HG02678 (cell line): ENCODE results near the gene METRNL.
"Not testable (repeated sequence)": the region's sequence is repeated elsewhere in the genome, so short reads cannot be mapped to it uniquely, and the experiment has no call there.

Experiments
- ATAC-seq: cut with Tn5 transposase; IDR thresholded peaks from one replicate; pipeline ENCODE4 v1.9.1; 2021; ENCODE audit warnings: mild to moderate bottlenecking, moderate library complexity; ENCODE audit not compliant: unreplicated experiment

METRNL gene

DNA sequence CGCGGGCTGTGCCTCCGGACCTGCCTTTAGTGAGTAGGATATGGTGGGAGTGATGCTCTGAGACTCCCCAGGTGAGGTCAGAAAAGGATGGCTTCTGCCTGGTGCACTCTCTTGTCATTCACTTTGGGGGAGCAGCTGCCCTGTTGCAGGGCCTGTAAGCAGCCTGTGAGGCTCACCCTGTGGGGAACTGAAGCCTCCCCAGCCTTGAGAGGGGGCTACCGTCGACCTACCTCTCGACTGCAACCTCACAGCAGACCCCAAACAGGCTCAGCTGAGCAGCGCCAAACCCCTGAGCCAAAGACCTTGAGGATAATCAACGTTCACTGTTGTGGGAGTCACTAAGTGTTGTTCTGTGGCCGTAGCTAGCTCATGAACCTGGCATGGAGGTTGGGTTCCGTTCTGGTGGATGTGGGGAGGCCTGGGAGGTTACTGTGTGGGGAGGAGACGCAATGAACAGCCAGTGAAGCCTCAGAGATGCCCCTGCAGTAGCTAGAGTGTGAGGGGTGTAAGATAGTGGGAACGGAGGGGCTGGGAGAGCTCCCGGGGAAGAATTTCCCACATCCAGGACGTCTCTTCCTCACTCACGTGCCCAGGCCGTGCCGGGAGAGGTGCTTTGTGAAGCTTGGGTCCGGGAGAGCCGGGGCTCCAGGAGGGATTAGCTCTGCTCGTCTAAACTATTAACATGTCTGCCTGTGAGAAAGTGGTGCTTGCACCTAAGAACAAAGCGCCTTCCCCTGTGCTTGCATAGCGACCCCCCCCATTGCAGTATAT lies 38.8 kb downstream of the METRNL start:
- ATAC-seq: no peak

DNA sequence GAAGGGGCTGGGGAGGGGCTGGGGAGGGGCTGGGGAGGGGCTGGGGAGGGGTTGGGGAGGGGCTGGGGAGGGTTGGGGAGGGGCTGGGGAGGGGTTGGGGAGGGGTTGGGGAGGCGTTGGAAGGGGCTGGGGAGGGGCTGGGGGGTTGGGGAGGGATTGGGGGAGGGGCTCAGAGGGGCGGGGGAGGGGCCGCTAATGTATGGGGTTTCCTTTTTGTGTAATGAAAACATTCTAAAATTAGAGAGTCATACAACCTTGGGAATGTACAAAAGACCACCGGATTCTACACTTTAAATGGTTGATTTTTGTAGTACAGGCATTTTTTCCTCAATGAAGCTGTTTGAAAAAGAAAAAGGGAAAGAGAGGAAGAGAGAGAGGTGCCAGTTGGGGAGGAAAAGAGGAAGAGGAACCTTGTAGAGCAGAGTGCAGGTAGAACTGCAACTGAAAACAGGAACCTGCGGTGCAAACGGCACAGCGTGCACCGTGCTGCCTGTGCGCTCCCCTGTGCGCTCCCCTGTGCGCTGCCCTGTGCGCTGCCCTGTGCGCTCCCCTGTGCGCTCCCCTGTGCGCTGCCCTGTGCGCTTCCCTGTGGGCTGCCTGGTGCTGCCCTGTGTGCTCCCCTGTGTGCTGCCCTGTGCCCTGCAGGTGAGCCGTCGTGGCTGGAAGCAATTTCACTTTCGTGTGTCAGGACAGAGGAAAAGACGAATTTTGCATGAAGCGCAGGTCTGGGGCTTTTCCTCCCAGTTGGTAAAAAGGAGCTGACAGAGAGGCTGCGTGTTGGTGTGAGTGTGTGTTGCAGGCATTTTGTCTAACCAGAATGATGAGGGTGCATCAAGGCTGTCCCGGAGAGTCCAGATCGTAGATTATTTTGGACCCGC lies 40.8 kb downstream of the METRNL start:
- peak; percentile 74 for ATAC-seq

DNA sequence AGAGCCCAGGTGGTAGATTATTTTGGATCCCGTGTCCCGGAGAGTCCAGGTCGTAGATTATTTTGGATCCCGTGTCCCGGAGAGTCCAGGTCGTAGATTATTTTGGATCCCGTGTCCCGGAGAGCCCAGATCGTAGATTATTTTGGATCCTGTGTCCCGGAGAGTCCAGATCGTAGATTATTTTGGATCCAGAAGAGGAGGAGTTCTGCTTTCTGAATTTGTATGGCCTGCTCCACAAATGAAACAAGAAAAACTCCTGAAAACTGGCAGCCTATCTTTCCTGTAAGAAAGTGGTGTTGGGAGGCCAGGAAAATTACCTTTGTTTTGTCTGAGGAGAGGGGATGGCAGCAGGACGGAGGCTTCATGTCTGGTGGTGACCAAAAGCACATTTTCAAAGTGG lies 42.1 kb downstream of the METRNL start:
- ATAC-seq: not testable (repeated sequence)

DNA sequence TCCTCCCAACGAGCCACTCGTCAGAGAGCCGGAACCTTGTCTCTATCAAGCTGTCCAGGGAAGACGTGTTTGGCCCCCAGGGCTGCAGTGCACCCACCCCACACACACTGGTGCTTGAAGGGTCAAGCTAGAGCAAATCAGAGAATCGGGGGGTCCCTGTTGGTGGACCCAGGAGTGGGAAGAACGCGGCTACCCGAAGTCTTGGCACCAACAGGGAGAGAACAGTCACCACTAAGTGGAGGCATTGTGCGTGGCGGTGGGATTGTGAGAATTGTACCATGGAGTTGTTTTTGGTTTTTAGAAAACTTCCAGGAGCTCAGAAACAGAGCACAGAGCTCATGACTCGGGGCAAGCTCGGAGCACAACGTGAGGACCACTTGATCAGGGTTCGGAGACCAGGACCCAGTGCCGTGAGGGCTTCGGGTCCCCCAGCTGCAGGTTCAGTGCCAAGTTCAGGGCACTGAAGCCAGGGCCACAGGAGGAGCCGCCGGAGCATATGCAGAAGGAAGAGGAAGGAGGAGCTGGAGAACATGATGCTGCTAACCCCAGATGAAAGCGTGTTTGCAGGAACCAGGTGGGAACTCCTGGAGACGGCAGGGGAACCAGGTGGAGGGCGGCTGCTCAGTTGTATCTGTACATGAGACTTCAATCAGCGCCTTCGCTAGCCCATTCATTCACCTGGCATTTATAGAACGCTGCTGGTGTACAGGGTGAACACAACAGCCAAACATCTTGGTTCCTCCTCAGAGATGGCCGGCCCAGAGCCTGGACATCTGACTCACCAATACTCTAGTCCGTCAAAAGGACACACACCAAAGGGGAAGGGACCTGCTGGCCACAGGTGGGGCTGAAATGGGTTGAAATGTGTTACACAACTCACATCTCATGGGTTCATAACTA lies 42.8 kb downstream of the METRNL start:
- ATAC-seq: no peak

DNA sequence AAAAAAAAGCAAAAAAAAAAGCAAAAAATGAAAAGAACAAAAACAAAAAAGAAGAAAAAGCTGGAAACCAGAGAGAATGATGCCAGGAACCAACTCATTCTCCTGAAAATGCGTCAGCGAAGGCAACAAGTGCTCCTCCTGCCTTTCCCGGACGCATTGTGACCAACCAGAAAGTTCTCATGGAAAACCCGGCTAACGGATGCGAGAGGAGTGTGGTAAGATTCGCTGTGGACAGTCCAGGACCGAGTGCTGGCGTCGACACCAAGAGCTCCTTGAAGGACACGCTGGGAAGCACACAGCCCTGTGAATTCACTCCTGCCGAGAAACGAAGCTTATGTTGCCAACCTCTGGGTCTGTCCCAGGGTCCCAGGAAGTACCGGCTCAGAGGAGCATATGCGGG lies 43.4 kb downstream of the METRNL start:
- ATAC-seq: no peak

DNA sequence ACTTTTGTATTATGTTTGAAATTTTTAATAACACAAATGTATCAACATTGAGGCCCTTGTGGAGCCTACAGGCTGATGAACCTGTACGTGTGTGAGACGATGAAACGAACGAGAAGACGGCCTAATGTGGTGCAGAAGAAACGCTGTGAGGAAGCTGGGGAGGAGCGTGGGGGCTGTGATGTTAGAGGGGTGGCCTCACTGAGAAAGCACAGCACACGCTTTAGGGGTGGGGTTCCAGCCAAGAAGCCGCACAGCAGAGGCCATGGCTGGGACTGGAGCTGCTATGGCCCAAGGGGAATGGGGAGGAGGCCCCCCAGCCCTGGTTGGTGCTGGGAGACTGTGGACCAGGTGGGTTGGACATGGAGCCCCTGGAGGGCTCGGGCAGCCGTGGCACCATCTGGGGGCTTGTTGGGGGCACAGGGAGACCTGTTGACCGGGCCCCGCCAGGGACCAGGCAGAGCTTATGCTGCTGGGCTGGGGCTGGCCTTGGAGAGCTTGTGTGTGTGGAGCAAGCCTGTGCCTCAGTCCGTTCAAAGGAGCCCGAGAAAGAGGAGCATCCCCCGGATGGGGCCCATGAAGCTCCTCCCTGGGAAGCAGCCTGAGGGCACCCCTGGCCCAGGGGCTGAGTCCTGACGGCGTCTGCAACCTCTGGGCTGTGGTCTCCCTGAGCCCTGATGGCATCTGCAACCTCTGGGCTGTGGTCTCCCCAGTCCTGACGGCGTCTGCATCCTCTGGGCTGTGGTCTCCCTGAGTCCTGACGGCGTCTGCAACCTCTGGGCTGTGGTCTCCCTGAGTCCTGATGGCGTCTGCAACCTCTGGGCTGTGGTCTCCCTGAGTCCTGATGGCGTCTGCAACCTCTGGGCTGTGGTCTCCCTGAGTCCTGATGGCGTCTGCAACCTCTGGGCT lies 44.7 kb downstream of the METRNL start:
- no peak for ATAC-seq

DNA sequence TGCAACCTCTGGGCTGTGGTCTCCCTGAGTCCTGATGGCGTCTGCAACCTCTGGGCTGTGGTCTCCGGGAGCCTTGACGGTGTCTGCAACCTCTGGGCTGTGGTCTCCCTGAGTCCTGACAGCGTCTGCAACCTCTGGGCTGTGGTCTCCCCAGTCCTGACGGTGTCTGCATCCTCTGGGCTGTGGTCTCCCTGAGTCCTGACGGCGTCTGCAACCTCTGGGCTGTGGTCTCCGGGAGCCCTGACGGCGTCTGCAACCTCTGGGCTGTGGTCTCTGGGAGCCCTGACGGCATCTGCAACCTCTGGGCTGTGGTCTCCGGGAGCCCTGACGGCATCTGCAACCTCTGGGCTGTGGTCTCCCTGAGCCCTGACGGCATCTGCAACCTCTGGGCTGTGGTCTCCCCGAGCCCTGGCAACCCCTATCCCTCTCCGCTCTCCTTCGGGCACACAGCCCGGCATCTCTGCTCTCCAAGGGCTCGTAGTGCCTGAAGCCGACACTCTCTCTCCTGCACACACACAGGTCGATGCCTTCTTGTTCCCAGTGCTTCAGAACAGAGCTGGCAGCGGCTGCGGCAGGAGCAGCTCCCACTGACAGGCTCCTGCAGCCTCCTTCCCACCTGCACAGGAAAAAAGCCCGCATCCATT lies 45.6 kb downstream of the METRNL start:
- ATAC-seq: no peak

DNA sequence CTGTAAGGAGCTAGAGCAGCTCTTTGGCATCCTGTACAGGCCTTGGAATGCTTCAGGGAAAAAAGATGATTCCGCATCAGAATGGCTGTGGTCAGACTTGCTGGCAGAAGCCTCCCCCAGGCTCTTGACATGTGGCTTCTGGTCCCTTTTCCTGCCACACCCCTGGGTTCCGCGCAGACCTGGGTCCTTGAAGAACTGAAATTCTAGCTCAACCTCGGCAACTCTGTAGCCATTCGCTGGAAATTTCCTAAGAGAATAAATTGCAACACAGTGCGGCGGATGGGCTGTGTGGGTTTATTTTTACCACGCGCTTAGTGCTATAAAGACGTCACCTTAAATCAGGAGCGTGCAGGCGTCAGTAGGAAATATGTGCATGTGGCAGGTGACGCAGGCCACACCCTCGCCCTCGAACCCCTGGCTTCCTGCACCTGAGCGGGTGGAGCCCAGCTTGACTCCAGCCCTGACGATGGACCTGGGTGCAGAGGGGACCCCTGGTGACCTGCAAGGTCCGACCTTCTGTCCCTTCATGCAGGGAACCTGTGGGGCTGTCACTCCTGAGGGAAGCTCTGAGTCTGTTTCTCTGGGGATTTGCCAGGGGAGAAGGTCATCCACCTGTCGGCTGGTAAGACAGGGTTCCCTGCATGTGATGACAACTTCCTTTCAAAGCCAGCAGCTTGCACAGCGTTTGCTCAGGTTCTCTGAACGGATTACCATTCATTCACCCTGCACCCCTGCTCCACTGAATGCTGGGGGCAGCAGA lies 46.3 kb downstream of the METRNL start:
- ATAC-seq: no peak

DNA sequence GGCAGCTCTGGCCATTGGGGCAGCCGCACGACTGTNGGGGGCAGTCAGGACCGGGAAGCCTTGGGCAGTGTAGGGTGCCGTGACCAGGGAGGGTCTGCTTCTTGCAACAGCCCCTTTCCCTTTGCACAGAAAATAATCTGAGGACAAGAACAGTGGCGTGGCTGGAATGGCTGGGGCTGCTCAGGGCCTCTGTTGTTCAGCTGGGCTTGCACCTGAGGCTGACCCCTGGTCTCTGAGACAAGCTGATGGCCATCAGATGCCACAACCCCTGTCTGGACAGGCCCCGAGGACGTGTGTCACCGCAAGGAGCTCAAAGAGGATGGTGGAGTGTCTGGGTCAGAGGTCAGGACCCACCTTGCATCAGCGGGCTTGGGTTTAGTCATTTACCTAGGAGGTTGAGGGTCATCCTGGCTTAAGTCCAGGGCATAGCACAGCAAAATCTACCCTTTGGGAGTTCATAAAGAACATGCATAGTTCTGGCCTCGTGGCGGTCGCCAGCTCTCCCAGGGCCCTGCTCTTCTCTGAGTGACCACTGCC lies 46.9 kb downstream of the METRNL start:
- ATAC-seq: no peak

DNA sequence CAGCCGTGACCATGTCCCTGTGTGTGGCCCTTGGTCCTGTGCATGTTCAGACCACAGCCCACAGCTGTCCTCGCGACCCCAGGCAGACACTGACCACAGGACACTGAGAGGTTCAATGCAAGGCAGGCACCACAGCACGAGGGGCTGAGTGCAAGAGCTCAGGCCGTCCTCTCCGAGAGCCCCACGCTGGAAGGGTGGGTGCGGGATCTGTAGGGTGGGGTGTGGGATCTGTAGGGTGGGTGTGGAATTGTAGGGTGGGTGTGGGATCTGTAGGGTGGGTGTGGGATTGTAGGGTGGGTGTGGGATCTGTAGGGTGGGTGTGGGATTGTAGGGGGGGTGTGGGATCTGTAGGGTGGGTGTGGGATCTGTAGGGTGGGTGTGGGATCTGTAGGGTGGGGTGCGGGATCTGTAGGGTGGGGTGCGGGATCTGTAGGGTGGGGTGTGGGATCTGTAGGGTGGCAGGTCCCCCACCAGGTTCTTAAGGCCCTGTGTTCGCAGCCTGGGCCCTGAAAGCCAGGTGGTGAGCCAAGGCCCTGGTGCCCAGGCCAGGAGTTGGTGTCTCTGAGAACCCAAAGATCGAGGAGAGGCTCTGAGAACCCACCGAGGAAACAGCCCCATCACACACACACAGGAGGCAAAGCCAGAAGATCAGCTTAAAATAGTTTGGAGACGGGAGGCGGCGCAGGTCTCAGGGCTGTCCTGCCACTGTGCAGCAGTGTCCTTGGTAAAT lies 48.2 kb downstream of the METRNL start:
- ATAC-seq: no peak

DNA sequence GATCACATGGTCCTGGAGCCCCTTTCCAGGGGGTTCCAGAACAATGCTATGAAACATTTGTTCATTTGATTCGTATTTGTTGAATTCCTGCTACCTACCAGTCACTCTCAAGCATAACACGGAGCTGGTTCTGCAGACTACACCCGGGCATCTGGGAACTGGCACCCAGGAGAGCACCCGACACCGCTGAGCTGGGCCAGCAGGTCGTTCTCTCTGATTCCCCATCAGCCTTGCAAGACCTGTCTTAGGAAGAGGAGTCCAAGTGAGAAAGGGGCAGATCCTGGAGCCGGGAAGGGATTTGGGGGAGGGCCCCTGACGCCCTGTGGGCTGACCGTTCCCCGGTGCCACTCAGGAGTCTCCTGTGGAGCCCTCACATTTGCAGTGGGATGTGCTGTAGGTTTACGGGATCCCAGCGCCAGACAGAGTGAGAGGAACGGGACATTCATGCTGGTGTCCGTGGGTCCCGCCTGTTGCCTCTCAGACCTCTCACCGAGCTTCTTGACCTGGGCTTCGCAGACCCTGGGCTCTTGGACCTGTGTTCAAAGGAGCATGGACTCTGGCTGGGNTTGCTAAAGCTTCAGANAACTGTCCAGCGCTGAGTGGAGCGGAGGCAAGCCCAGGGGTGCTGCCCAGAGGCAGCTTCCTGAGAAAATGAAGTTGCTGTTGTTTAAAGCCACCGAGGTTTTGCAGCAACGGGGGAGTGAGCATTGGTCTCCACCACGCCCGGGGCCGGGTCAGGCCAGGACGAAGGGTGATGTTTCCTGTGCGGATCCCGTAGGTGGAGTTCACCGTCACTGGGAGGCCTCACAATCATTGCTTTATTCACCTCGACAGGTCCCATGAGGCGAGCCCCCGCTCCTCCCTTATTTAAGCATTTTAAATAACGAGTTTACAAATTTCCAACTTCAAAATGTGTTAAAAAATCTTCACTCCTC lies 49.2 kb downstream of the METRNL start:
- no peak for ATAC-seq

DNA sequence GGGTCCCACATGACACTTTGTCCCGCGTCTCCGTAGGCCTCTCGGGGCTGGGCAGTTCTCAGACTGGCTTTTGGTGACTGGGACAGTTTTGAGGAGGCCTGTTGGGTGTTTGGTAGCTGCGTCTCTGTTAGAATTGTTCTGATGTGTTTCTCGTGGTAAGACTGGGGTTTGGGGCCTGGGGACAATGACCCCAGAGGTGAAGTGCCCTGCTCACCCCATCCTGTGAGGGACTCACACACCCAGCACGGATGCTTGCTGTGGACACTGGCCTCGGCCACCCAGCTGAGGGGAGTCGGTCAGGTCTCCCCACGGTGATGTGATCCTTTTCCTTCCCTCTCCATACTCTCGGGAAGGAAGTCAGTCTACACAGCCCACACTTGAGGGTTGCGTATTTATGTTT lies 50.3 kb downstream of the METRNL start:
- no peak for ATAC-seq

DNA sequence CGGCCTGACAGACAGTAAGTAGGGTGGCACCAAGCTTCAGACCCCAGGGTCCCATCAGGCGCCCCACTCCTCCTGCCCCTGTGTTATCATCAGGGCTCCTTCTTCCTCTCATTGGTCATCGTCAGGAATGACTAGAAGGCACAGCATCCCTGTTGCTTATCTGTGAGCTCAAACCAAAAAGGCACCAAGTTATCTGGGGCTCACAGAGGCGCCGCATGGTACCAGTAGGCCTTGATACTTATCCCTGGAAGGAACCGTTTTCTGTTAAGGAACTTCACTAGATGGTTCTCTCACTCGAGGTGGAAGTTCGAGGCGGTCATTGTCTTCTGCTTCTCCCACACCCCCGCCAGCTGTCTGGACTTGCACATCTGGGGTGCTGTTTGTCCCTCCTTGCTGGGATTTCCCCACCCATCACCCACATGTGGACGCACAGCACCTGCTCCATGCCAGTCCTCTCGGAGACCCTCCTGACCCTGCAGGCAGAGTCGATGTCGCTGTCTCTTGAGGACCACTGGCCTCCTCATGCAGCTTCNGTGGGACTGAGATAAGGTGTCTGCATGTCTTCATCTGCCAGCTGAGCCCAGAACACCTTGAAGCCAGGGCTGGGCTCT lies 52.1 kb downstream of the METRNL start:
- ATAC-seq: no peak

DNA sequence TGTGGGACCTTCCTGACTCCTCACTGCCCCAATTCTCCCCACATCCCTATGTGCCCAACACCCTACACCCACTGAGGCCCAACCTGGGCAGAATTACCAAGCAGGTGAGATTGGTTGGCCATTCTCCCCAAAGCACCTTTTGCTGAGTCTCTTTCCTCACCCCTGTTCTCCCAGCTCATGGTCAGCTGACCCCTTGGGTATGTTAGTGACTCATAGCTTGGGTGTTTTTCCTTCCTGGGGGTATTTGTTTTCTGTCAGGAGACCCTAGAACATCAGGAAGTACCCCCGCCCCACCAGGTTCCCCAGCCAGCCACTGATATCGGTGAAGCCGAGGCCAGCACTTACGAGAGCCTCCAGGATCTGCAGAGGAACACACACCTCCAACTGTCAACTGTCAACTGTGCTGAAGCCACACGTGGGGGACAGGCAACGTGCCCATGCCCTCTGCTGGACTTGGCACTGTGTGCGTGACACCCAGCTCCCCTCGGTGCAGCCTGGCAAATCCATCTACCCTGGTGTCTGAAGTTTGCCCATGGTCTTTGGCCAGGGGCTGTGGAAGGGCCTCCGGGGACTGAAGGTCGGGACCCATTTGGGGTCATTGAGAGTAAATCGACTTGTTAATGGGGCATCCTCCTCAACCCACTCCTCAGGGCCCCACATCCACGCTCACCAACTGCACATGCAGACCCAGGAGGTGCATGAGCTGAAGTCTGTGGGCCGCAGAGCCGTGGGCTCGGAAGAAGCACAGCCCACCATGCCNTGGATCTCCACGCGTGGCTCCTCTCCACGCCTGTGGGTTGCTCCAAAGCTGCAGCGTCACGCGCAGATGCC lies 53.1 kb downstream of the METRNL start:
- ATAC-seq: no peak

DNA sequence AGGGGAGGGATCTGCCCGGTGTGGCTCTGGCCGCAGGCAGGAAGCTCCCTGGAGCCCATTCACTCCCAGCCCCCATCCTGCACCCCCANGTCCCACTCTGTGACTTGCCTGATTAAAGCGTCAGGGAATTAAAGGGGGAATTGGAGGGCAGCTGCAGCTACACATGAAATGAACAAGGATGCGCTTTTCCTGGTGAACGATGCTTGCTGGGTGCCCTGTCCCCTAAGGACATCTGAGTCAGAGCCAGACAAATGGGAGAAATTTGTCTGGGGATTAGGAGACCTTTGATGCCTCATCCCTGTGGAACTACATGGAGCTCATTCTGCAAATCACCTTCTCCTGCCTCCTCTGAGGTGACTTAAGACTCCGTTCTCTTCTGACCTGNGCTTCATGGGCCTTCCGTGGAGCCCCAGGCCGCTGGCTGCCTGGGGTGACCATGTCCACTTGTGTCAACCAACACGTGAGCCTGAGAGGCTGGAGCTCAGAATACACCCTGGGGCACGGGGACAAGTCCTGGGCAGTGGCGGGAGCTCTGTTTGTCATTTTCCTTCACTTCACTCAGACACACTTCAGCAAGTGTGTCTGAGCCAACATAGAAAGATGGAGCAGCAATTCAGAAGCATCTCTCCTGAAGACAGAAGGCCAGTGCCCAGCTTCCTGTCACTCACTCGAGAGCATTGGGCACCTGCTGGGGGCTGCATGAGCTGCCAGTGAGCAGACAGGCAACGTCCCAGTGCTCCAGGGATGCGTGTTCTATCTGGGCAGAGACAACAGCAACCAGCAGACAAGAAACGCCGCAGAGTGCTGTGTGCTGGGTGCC lies 54.1 kb downstream of the METRNL start:
- ATAC-seq: no peak
